AG09319 (cell line): ENCODE measurements around the gene LAMTOR3.
A peak's percentile ranks its signal among the peaks of the same experiment; 100 is the strongest.

Source experiments
- DNase-seq: peaks from one replicate; pipeline ENCODE4 v3.0.0-alpha.2; 2010; ENCODE audit warnings: low read depth; ENCODE audit errors: extremely low read depth
- TF ChIP-seq, protein P1 (sequence below): IDR thresholded peaks from 2 replicates; pipeline ENCODE4 v1.5.1; 2011; ENCODE audit warnings: low read depth, mild to moderate bottlenecking, inconsistent platforms, low read length, moderate library complexity

LAMTOR3 gene

DNA sequence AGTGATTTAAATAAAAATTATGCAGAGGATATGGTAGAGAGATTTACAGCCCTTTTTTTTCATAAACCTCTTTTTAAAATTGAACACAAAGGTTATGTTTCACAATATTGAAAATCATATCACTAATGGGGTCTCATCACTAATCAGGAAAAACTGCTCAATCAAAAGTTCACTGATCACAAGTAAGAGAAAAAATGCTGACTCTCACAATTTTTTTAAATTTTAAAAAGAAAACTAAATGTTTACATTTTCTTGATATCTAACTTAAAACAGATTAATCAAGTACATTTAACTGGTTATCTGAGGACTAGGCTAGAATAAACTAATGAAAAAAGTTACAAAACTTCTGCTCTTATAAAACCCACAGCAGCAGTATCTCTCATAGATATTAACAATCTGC is 8.5 kb downstream of the LAMTOR3 start:
- no peak for DNase-seq
- TF ChIP-seq, protein P1, sequence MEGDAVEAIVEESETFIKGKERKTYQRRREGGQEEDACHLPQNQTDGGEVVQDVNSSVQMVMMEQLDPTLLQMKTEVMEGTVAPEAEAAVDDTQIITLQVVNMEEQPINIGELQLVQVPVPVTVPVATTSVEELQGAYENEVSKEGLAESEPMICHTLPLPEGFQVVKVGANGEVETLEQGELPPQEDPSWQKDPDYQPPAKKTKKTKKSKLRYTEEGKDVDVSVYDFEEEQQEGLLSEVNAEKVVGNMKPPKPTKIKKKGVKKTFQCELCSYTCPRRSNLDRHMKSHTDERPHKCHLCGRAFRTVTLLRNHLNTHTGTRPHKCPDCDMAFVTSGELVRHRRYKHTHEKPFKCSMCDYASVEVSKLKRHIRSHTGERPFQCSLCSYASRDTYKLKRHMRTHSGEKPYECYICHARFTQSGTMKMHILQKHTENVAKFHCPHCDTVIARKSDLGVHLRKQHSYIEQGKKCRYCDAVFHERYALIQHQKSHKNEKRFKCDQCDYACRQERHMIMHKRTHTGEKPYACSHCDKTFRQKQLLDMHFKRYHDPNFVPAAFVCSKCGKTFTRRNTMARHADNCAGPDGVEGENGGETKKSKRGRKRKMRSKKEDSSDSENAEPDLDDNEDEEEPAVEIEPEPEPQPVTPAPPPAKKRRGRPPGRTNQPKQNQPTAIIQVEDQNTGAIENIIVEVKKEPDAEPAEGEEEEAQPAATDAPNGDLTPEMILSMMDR, result no peak

- peak; percentile 28 for DNase-seq
- TF ChIP-seq, protein P1, result peak; percentile 57
These were observed 9.1 kb downstream of the LAMTOR3 start for GRCh38 chr4:99885063-99885664.

DNA sequence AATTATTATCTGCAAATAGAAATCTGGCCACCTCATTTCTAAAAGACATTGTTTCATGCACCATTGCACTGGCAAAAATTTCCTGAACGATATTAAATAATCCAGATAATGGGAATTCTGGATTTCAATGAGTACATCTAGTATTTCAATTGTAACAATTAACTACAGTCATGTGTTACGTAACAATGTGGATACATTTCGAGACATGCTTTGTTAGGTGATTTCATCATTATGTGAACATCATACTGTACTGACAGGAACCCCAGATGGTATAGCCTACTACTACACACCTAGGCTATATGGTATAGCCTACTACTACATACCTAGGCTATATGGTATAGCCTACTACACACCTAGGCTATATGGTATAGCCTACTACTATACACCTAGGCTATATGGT is 14.8 kb downstream of the LAMTOR3 start:
- TF ChIP-seq, protein P1, result no peak
- DNase-seq, result no peak

DNA sequence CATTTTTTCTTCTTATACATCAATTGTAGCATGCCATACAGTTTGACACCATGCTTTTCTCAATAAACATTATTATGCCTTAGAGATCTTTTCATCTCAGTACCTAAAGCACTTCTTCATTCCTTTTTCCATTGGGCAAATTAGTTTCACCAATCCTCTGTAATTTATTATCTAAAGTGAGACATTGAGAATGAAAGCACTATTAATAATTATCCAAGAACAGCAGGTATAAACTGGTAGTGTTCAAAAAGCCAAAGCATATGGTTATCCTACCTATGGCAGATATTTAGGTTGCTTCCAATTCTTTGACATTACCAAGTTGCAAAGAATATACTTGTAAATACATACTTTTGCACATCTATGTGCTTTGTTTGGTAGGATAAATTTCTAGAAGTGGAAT is 15.6 kb downstream of the LAMTOR3 start:
- no peak for DNase-seq
- TF ChIP-seq, protein P1, result no peak

GRCh38 chr4:99876946-99877345 is 17.3 kb downstream of the LAMTOR3 start:
- no peak for DNase-seq
- TF ChIP-seq, protein P1, result no peak

- TF ChIP-seq, protein P1, result no peak
- DNase-seq, result no peak
These were observed 19.2 kb downstream of the LAMTOR3 start for GRCh38 chr4:99875071-99875470.

GRCh38 chr4:99872570-99872969 is 21.7 kb downstream of the LAMTOR3 start:
- DNase-seq, result no peak
- TF ChIP-seq, protein P1, result no peak
